H1 (cell line): ENCODE measurements around the gene ZBTB11. TPM values are rescaled to one million over a fixed set of nuclear protein-coding genes. Genes with fewer than 3 reads are reported as not detected.

Experiments used
- CREB1 ChIP-seq: IDR thresholded peaks from 2 replicates; pipeline ENCODE4 v1.6.1; 2012; ENCODE audit warnings: inconsistent platforms
- FOSL1 ChIP-seq: IDR thresholded peaks from 2 replicates; pipeline ENCODE4 v1.6.1; 2011; ENCODE audit warnings: mild to moderate bottlenecking, low read depth, low read length, moderate library complexity; ENCODE audit not compliant: insufficient read depth
- KDM5A ChIP-seq: fragments of 200-600 bp; IDR thresholded peaks from 2 replicates; pipeline ENCODE4 v1.7.1; 2012; ENCODE audit warnings: mild to moderate bottlenecking, low read length, inconsistent platforms, mixed read lengths
- RAD21 ChIP-seq, 2 experiments: IDR thresholded peaks in 1 of 2; conservative IDR thresholded peaks in 1 of 2; 2 replicates each; pipeline ENCODE4 v1.6.1; 2011; ENCODE audit warnings: low read depth in 2 of 2, low read length in 2 of 2, improper control_type of control experiment in 1 of 2, inconsistent platforms in 1 of 2, mild to moderate bottlenecking in 1 of 2, moderate library complexity in 1 of 2
- SP4 ChIP-seq: IDR thresholded peaks from 2 replicates; pipeline ENCODE4 v1.6.1; 2012; ENCODE audit warnings: low read length, inconsistent platforms
- SRF ChIP-seq: IDR thresholded peaks from 2 replicates; pipeline ENCODE4 v1.6.1; 2011; ENCODE audit warnings: mild to moderate bottlenecking, low read depth, low read length, moderate library complexity
- YY1 ChIP-seq: IDR thresholded peaks from 2 replicates; pipeline ENCODE4 v1.6.1; 2011; ENCODE audit warnings: low read depth, mild to moderate bottlenecking, low read length
- polyA plus RNA-seq, 7 experiments: library from polyadenylated mRNA; depleted of rRNA in 3 of 7; stranded (reverse) in 5 of 7; unstranded in 2 of 7; fragments of >200 nt in 5 of 7; fragments of 200-250 nt in 2 of 7; gene quantifications; 1 replicate in 5 of 7; 2 replicates in 1 of 7; 4 replicates in 1 of 7; pipeline versions ENCODE4 v1.2.1 to v1.2.3, GENCODE V29; 2011 to 2013; ENCODE audit warnings: missing spikeins in 2 of 7, mixed read lengths in 2 of 7
- total RNA-seq: library from RNA; stranded (reverse); fragmentation: NEBNext Ultra II Directional; extraction: Animal tissue kit (Norgen Biotek cat#: 25700); gene quantifications from 2 replicates; pipeline ENCODE4 v1.2.1, GENCODE V29; 2021

ZBTB11 gene
- total and polyA plus RNA-seq, 2 of the 8 experiments (the other 6 are each of a cell fraction or from before 2014, with no cell fraction given): 3.0 to 14.0 TPM

- TF ChIP-seq YY1: no peak
- TF ChIP-seq KDM5A: no peak
- no peak for TF ChIP-seq CREB1
- TF ChIP-seq SRF: no peak
- no peak for TF ChIP-seq RAD21 (IDR thresholded peaks at IDR 0.05 in 1 of 2, conservative IDR thresholded peaks at IDR 0.05 in 1 of 2; ENCODE audit: low read depth in 2 of 2, low read length in 2 of 2)
- no peak for TF ChIP-seq FOSL1
- TF ChIP-seq SP4: no peak
These were observed 11.6 kb downstream of the ZBTB11 start (continued) for GRCh38 chr3:101665357-101665756.
